ENCODE measurements around the gene JAKMIP3.

GRCh38 chr10:132037676-132037975, 28.1 kb upstream of the JAKMIP3 start:
- TF ChIP-seq CTCF (IDR thresholded peaks at IDR 0.05), result no peak
- TF ChIP-seq EZH2 (IDR thresholded peaks at IDR 0.05; ENCODE audit: borderline replicate concordance, insufficient read depth, low read depth, low read length, poor library complexity, severe bottlenecking), result no peak
